ENCODE data around the gene DPH7. TPM values are rescaled to one million over a fixed set of nuclear protein-coding genes. Genes with fewer than 3 reads are reported as not detected.
"Not testable (repeated sequence)": the region's sequence is repeated elsewhere in the genome, so short reads cannot be mapped to it uniquely, and the experiment has no call there.

Gene DPH7
- total RNA-seq (2014; rRNA removed; shearing (Covaris generic)) = 15.3 and 16.1 TPM in 2 replicates

DNA sequence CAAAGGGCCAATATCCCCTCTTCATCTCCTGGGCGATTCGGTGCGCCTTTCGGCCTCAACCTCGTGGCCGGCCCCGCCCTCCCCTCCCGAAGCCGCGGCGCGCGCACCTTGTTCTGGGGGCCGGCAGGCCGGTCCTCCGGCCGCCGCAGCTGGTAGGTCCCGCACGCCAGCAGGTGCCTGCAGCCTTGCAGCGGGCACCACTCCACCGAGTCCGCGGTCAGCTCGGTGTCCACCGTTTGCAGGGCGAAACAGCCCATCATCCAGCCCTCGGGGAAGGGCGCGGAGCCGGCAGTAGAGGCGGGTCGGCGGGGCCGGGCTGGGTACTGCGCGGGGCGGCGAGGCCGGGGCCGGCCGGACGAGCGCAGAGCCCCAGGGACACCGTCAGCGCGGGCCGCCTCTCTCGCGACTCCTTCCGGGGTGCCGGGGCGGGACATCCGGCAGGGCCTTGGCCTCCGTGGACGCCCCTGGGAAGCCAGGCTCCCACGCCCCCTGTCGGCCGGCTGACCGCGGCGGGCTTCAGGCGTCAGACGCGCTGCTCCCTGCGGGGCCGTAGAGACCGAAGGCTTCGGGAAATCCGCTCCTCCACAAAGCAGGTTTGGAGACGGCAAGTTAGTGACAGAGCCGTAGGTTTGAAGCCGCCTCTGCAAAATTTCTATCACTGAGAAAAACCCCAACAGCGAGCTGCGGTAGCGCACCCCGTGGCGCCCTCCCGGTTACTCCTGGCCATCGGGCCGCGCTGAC, at the start of gene DPH7:
TSS of gene DPH7 (minus strand) at position 408 of the 741 bp plus-strand sequence. CDS start at position 260, 148 bp downstream.
- peak; percentile 83 for DNase-seq (ENCODE audit: low spot score)

DNA sequence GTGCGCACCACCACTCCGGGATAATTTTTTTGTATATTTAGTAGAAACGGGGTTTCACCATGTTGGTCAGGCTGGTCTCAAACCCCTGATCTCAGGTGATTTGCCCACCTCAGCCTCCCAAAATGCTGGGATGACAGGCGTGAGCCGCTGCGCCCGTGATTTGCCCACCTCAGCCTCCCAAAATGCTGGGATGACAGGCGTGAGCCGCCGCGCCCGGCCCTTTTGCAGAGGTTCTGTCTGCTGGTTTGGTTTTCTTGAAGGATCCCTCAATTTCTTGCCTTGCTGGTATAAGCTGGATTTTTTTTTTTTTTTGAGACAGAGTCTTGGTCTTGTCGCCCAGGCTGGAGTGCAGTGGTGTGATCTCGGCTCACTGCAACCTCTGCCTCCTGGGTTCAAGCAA, 48.7 kb upstream of the DPH7 start:
- DNase-seq (ENCODE audit: low spot score) = not testable (repeated sequence)

GRCh38 chr9:137626464-137626863, 47.7 kb upstream of the DPH7 start:
- DNase-seq (ENCODE audit: low spot score) = no peak

DNA sequence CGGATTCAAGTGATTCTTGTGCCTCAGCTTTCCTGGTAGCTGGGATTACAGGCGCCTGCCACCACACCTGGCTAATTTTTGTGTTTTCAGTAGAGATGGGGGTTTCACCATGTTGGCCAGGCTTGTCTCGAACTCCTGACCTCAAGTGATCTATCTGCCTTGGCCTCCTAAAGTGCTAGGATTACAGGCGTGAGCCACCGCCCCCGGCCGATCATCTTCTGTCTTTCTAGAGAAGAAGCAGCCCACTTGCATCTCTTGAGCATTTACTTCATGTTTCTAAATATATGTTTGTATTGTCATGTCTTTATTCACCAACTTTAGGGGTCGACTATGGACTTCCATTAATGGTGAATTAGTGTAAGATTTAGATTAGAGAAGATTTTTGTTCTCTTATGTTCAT, 43.5 kb upstream of the DPH7 start:
- not testable (repeated sequence) for DNase-seq (ENCODE audit: low spot score)

DNA sequence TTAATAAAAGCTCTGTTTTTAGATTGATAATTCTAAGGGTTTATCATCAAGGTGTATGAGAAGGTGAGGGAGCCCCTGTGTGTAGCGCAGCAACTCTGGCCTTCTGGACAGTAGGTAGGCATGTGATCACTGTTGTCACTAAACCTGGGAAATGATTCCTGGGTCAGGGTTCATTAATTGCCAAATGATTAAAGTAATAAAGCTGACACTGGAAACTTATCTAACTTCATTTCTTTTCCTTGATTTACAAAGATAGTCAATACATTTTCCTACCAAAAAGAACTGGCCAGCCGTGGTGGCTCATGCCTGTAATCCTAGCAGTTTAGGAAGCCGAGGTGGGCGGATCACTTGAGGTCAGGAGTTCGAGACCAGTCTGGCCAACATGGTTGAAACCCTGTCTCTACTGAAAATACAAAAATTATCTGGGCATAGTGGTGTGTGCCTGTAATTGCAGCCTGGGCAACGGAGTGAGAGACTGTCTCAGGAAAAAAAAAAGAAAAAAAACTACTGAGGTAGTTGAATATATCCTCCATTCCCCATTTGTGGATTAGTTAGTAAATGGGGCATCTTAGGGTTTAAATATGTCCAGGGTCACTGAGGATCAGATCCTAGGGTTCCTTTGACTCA, 42.5 kb upstream of the DPH7 start:
- no peak for DNase-seq (ENCODE audit: low spot score)

DNA sequence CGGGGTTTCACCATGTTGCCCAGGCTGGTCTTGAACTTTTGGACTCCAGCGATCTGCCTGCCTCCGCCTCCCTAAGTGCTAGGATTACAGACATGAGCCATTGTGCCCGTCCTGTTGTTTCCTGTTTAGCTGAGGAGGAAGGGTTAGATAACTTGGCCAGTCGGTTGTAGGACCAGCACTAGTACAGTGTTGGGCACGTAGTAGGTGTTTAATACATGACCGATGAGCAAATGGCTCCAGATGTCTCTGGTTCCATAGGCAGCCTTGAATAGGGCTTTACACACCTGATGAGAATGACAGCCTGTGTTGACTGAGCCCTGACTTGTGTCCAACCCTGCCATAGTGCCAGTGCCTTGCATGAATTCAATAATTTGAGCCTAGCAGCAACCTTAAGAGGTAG, 41.9 kb upstream of the DPH7 start:
- DNase-seq (ENCODE audit: low spot score) = no peak

DNA sequence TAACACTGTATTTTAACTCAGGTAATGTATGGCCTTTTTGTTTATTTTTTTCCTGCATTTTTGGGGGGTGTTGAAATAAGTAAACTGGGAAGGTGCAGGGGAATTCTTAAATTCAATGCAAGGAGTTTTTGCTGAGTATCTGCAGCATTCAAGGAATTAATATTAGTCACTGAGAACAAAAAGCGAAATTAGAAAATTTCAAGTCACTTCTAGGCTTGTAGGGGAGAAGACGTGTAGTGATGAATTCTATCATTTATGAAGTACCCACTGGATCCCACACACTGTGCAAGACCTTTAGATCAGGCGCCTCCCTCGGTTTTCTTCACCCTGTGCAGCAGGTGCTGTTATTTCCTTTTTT, 41.3 kb upstream of the DPH7 start:
- DNase-seq (ENCODE audit: low spot score) = no peak

DNA sequence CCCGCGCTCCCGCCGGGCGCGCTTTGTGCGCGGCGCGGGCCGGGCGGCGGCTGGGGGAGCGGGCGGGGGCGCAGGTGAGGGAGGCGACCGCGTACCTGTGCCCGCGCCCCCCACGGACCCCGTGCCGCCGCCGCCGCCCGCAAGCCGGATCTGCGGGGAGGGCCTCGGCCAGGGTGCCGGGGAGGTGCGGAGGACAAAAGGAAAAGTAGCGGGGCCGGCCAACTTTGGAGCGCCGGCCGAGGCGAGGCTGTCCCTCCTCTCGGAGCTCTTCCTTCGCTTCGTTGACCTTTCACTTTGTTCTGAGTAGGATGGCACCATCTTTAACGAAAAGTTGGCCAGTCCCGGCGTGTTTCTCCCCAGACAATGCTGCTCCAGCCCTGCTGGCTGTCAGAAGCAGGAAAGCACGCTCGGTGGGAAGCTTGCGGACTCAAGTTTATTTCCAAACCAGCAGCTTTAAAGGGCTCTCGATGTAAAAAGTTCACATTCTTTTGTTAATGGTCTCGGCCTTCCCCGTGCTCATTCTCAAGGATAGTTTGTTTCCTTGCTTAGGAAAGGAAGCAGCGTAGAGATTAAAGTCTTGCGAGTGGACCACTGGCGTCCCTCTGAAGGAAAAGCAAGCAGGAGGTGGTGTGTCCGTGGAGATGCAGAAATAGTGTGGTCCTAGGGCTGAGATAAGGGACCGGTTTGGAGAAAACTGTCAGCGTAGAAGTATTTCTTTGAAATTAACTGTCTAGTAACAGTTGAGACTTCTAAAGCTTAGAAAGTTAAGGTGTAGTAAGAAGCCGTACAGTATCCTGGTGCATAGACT, 40.7 kb upstream of the DPH7 start:
- DNase-seq (ENCODE audit: low spot score) = no peak

GRCh38 chr9:137618105-137619067, 39.7 kb upstream of the DPH7 start, which contains the start of gene EHMT1:
Gene EHMT1, plus strand, starts transcription at chr9:137619005. Its CDS starts 24 bp downstream, at chr9:137619029.
- DNase-seq (ENCODE audit: low spot score) = peak; percentile 61

- no peak for DNase-seq (ENCODE audit: low spot score)
Observed at GRCh38 chr9:137615387-137615871, 36.7 kb upstream of the DPH7 start.

GRCh38 chr9:137614631-137615386, 36.1 kb upstream of the DPH7 start:
- no peak for DNase-seq (ENCODE audit: low spot score)

DNA sequence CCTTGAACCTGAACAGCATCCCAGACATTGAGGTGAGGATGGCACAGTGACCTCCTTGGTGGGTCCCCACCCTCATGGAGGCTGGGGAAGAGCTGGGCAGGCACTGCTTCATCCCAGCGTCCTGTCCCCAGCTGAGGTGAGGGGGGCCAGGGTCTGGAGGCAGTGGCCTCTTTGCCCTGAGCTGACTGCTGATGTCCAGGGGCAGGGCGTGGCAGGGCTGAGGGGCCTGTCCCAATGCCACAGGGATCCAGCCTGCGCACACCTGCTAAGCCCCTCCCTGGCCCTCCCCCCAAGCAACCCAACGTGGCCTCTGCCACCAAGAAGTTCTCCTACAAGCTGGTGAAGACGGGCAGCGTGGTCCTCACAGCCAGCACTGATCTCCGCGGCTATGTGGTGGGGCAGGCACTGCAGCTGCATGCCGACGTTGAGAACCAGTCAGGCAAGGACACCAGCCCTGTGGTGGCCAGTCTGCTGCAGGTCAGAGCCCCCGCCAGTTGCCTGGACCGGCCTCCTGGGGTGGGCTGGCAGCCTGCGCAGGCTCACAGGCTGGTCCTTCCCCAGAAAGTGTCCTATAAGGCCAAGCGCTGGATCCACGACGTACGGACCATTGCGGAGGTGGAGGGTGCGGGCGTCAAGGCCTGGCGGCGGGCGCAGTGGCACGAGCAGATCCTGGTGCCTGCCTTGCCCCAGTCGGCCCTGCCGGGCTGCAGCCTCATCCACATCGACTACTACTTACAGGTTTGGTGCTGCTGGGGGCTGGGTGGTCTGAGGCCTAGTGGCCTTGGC, 35.2 kb upstream of the DPH7 start:
- no peak for DNase-seq (ENCODE audit: low spot score)

GRCh38 chr9:137613259-137613658, 34.5 kb upstream of the DPH7 start:
- DNase-seq (ENCODE audit: low spot score) = no peak

- DNase-seq (ENCODE audit: low spot score) = no peak
Observed at GRCh38 chr9:137612741-137613142, 34.0 kb upstream of the DPH7 start.

- peak; percentile 80 for DNase-seq (ENCODE audit: low spot score)
Observed at GRCh38 chr9:137611623-137612609, 33.2 kb upstream of the DPH7 start.

- DNase-seq (ENCODE audit: low spot score) = no peak
Observed at GRCh38 chr9:137610944-137611343, 32.2 kb upstream of the DPH7 start.

GRCh38 chr9:137607141-137607857, 28.6 kb upstream of the DPH7 start:
- no peak for DNase-seq (ENCODE audit: low spot score)

GRCh38 chr9:137606734-137607138, 28.0 kb upstream of the DPH7 start:
- DNase-seq (ENCODE audit: low spot score) = no peak

Measured in H4 (cell line).